HG03460 (cell line): ENCODE measurements around the gene MIF.
"Not testable (repeated sequence)": the region's sequence is repeated elsewhere in the genome, so short reads cannot be mapped to it uniquely, and the experiment has no call there.

Source experiments
- ATAC-seq: cut with Tn5 transposase; IDR thresholded peaks from one replicate; pipeline ENCODE4 v1.9.1; 2021; ENCODE audit not compliant: unreplicated experiment

MIF gene

GRCh38 chr22:23900227-23900626 is 6.0 kb downstream of the MIF start:
- ATAC-seq: not testable (repeated sequence)

GRCh38 chr22:23901600-23901999 is 7.4 kb downstream of the MIF start:
- no peak for ATAC-seq

GRCh38 chr22:23903328-23903971 is 9.3 kb downstream of the MIF start:
- ATAC-seq: no peak

GRCh38 chr22:23904573-23905254 is 10.5 kb downstream of the MIF start:
- no peak for ATAC-seq

- no peak for ATAC-seq
Measured at GRCh38 chr22:23906641-23907040, 12.5 kb downstream of the MIF start.

GRCh38 chr22:23907423-23907822 is 13.2 kb downstream of the MIF start:
- ATAC-seq: not testable (repeated sequence)

GRCh38 chr22:23908587-23909205 is 14.5 kb downstream of the MIF start:
- no peak for ATAC-seq

- no peak for ATAC-seq
Measured at GRCh38 chr22:23909296-23909898, 15.2 kb downstream of the MIF start.

- ATAC-seq: no peak
Measured at GRCh38 chr22:23910496-23911190, 16.5 kb downstream of the MIF start.

GRCh38 chr22:23911318-23911980 is 17.3 kb downstream of the MIF start:
- ATAC-seq: no peak

- ATAC-seq: no peak
Measured at GRCh38 chr22:23912293-23912903, 18.2 kb downstream of the MIF start.

- peak; percentile 9 for ATAC-seq
Measured at GRCh38 chr22:23913306-23913660, 19.1 kb downstream of the MIF start.

- ATAC-seq: peak; percentile 88
Measured at GRCh38 chr22:23913661-23914353, 19.6 kb downstream of the MIF start.

- no peak for ATAC-seq
Measured at GRCh38 chr22:23915290-23915689, 21.1 kb downstream of the MIF start.

- ATAC-seq: not testable (repeated sequence)
Measured at GRCh38 chr22:23920267-23920611, 26.1 kb downstream of the MIF start.

- ATAC-seq: not testable (repeated sequence)
Measured at GRCh38 chr22:23921586-23922201, 27.5 kb downstream of the MIF start.

GRCh38 chr22:23922921-23923320 is 28.7 kb downstream of the MIF start:
- no peak for ATAC-seq

GRCh38 chr22:23925020-23925606 is 30.9 kb downstream of the MIF start:
- ATAC-seq: no peak

- ATAC-seq: no peak
Measured at GRCh38 chr22:23926561-23926960, 32.4 kb downstream of the MIF start.
